GM12892 (cell line): Measurements from ENCODE around the gene STUM.
A peak's percentile ranks its signal among the peaks of the same experiment; 100 is the strongest.
"Not testable (repeated sequence)": the region's sequence is repeated elsewhere in the genome, so short reads cannot be mapped to it uniquely, and the experiment has no call there.

Experiments
- DNase-seq: peaks from one replicate; pipeline ENCODE4 v3.0.0; 2011; ENCODE audit not compliant: insufficient read length
- FAIRE-seq: peaks from 2 replicates; lab custom pipeline; 2011; peaks lifted over from hg19 to GRCh38; lab: Jason Lieb, UNC
- POLR2A ChIP-seq: IDR thresholded peaks from 2 replicates; pipeline ENCODE4 v1.6.1; 2011; ENCODE audit warnings: low read depth, low read length, control low read depth
- POLR2AphosphoS5 ChIP-seq: IDR thresholded peaks from 2 replicates; pipeline ENCODE4 v1.6.1; 2011; ENCODE audit warnings: low read depth, low read length, control low read depth
- TAF1 ChIP-seq: IDR thresholded peaks from 2 replicates; pipeline ENCODE4 v1.6.1; 2011; ENCODE audit warnings: low read depth, mild to moderate bottlenecking, control low read depth, low read length, borderline replicate concordance

Gene STUM

DNA sequence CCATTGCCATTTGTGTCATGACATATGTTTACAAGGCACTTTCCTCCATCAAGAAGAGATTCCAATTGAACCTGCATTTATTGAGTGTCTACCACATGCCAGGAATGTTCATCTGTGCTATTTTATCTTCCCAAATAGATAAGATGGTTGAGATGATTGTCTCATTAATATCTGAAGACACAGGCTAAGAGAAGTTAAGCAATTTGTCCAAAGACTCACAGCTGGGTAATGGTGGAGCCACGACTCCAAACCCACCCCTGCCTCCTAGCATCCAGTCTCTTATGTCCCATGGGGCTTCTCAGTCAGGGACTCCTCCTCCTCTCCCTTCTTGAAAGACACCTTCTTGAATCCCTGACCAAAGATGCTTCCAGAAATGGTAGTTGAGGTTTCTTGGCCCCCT, 68.1 kb downstream of the STUM start:
- TF ChIP-seq POLR2A (no peak), TAF1 (no peak), POLR2AphosphoS5 (no peak)
- no peak for DNase-seq
- no peak for FAIRE-seq

DNA sequence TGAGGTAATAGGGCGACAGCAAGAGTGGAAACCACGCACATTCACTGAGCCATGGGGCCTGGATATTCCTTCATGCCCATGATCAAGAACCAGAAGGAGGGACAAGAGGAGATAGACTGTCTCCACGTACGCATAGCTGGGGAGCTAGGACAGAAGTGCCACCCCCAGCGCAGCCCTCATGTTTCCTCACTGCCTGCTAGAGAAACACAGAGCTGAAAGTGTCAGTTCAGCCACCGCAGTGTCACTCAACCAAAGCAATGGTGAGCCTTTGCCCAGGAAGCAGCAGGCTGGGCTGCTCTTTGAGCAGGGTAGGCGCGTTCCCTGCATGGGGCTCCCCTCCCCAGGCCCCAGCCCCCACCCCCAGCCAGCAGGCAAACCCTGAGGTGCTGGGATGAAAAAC, 68.5 kb downstream of the STUM start:
- FAIRE-seq (no peak), DNase-seq (no peak)
- TF ChIP-seq TAF1 (no peak), POLR2A (no peak), POLR2AphosphoS5 (no peak)

DNA sequence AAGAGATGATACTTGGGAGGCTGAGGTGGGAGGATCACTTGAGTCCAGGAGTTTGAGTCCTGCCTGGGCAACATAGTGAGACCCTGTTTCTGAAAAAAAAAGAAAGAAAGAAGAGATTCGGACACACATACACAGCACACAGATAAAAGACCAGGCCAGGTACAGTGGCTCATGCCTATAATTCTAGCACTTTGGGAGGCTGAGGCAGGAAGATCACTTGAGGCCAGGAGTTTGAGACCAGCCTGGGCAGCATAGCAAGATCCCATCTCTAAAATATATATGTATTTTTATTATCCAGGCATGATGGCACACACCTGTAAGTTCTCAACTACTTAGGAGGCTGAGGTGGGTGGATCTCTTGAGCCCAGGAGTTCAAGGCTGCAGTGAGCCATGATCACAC, 69.2 kb downstream of the STUM start:
- not testable (repeated sequence) for DNase-seq, FAIRE-seq

DNA sequence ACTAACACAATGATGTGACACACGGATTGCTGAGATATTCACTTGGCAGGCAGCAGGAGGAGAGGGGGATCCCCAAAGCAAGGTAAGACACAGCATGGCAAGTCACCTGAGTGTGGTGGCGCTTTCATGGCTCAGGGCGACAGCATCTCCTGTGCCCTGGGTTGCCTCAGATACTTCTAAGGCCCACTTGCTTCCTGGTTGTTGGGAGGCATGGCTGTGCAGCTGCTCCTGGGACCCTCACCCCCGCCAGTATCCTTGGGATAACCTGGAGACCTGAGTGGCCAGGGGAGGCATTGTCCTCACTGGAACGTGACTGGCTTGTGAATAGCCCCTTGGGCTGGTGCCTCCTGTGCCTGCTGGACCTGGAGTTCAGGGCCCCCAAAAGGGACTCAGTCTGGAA, 69.8 kb downstream of the STUM start:
- no peak for DNase-seq
- TF ChIP-seq TAF1 (no peak), POLR2AphosphoS5 (no peak)
- FAIRE-seq: no peak

DNA sequence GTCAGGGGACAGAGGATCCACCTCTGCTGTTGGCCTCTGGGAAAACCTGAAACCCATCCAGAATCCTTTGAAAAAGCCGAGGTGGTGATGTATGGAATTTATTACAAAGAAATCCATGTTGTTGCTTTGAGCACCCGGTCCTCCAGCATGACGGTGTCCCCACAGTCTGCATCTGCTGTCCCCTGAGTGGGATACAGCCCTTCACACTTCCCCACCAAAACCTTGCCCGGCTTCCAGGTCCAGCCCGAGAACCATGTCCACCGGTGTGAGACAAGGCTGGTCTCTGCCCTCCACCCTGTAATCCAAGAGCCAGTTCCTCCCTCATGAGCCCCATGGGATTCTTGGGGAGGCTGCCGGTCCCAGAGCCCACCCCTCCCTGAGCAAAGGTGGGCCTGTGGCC, 70.5 kb downstream of the STUM start:
- TF ChIP-seq POLR2AphosphoS5 (no peak), TAF1 (no peak), POLR2A (no peak)
- no peak for FAIRE-seq
- no peak for DNase-seq

DNA sequence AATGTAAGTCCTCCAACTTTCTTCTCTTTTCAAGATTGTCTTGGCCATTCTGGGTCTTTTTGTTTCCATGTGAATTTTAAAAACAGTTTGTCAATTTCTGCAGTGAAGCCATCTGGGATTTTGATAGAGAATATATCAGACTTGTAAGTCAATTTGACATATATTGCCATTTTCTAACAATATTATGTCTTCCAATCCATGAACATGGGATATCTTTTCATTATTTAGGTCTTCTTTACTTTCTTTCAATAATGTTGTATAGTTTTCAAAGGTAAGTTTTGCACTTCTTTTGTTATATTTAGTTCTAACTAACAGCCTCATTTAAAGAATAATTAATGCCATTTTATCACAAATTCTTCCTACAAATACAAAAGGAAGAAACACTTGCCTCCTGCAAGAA, 73.4 kb downstream of the STUM start:
- no peak for TF ChIP-seq POLR2AphosphoS5
- FAIRE-seq: no peak

DNA sequence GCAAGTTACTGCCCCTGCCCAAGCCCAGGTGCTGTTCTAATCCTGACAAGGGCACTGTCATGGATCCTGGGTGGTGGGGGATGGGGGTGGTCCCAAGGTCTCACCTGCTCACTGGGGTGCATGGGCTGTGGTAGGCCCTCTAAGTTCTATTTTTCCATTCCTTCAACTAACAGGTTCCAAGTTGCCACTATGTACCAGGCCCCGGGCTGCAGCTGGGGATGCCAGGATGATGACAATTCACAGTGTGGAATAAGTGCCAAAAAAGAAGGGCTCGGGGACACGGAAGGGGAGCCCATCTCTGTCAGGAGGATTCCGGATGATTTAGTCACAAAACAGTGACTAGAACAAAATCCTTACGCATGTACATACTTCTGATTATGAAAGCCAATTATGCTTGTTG, 76.0 kb downstream of the STUM start:
- DNase-seq: no peak

More for the DNA sequence above, 73.4 kb downstream of the STUM start:
- no peak for DNase-seq

DNA sequence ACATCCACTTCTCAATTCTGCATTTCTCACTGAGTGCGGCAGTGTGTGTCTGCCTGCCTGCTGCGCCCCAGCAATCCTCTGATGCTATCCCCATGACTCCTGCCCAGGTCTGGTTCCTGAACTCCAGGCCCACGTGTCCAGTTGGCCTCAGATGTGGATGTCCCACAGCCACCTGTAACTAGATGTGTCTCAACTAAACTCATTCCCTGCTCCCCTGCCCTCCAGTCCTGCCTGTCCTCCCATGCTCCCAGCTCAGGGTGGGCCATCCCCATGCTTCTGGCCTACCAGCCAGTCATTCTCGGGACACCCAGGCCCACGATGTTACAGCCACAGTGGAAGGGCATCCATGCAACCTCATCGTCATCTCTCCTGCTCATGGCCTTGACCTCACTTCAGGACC, 76.8 kb downstream of the STUM start:
- no peak for FAIRE-seq
- no peak for DNase-seq
- TF ChIP-seq POLR2AphosphoS5 (no peak), TAF1 (no peak), POLR2A (no peak)

More for the DNA sequence above, 76.0 kb downstream of the STUM start:
- TF ChIP-seq POLR2A: no peak
- FAIRE-seq: no peak

DNA sequence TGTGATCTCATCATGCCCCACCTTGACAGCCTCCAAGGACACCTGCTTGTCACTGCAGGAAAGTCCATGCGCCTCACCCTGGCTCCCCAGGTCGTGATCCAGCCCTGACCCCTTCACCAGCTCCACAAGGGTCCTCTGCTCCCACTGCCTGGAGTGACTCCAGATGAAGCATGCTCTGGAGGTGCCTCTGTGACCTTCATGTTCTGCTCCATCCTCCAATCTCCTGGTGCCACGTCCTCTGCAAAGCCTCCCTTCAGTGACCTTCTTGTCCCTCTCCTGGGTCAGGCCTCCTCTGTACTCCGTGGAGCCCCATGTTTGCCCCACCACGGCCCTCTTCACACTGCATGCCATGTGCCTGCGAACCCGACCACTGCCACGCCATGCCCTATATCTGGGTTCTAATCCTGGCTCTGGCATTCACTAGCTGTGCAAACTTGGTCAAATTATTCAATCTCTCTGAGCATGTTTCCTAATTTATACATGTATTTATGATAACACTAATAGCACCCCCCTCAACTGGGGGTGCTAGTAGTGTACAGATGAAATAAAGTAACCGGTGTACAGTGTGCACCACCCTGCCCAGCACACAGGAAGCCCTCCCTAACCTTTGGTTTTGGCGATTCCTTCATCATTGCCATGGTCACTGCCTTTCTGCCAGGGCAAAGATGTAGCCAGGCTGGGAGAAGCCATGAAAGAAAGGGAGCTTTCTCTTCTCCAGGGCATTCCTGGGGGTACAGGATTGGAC, 77.4 kb downstream of the STUM start:
- FAIRE-seq: peak; percentile 87
- no peak for DNase-seq
- no peak for TF ChIP-seq POLR2A
- TF ChIP-seq TAF1: no peak
- TF ChIP-seq POLR2AphosphoS5: no peak

DNA sequence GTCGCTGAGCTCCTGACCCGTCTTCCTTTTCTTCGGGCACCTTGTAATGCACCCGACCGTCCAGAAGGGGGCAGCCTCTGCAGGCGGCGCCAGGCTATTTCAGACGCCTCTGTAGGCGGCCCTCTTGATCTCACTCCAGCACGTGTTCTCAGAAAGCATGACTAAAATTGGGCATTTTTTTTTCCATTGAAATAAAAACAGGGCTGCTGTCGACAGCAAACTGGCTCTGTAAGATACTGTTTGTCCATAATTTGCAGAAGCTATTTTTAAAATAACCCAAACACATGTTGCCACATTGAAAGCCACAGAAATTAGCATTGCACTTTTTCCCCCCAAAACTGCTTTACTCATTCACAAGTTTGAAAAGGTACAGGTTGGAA, 78.0 kb downstream of the STUM start:
- DNase-seq (peak; percentile 60), FAIRE-seq (peak; percentile 54)
- TF ChIP-seq POLR2A (no peak), TAF1 (no peak), POLR2AphosphoS5 (no peak)

DNA sequence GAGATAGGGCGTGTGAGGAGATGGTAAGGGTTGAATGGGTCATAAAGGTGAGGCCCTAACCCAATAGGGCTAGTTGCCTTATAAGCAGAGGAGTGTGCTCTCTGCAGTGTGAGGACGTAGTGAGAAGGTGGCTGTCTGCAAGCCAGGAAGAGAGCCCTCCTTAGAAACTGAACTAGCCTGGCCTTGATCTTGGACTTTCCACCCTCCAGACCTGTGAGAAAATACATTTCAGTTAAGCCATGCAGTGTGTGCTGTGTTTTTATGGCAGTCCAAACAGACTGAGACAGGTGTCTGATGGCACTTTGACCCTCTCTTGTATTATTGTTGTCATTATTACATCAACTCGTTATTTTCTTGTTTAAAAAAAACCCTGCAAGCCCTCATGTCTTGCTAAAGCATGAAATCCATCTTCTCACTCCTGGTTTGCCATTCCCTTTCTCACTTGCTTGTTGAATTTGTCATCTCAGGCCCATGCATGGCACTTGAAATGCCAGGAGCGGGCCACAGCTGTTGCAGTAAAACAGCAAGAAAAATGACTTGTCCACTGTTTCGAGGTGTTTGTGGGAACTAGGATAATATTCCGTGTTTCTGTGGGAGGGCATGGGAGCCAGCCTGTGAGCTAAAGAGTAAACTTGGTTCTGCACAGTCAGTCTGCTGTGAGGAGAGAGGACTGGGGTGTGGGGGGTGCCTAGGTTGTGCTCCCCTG, 78.6 kb downstream of the STUM start:
- FAIRE-seq (no peak), DNase-seq (no peak)
- TF ChIP-seq POLR2A (no peak), TAF1 (no peak), POLR2AphosphoS5 (no peak)

DNA sequence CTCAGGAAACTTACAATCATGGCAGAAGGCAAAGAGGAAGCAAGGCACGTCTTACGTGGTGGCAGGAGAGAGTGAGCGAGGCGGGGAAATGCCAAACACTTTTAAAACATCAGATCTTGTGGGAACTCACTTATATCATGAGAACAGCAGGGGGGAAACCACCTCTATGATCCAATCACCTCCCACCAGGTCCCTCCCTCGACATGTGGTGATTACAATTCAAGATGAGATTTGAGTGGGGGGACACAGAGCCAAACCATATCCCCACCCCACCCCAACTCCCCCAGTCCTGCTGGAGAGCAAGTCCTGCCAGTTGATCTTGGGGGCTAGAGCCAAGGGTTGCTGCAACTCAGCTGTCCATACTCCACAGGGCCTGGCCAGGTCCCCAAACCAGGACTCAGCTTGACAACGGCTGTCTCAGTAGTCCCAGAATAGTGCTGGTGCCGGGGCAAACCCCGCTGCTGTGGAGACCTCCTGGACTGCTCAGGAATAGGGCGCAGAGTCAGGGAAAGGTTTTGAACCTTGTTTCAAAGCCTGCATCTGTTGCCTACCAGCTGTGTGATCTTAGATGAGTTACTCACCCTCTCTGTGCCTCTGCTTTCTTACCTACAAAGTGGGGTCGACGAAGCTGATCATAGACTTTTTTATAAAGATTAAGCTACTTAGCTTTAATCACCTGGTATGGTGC, 79.5 kb downstream of the STUM start:
- TF ChIP-seq POLR2A: no peak
- no peak for FAIRE-seq
- DNase-seq: no peak

DNA sequence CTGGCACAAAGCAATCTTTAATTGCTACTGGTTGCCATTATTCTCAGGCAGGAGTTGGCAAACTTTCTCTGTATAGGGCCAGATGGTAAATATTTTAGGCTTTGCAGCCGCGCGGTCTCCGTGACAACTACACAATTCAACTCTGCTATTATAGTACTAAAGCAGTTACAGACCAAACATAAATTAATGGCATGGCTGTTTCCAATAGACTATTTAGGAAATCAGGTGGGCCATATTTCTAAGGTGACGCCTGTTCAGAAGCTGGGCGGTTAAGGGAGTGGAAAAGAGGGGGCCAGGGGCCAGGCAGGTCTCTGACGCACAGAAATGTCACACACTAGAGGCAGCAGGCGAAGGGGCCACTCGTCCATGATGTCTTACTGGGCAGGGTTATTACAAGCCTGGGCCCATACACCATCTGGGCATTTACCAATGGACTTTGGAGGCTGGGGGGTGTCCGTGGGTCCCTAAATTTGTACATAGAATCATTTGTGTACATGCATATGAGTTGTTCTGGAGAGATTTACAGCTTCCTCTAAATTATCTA, 80.1 kb downstream of the STUM start:
- DNase-seq (no peak), FAIRE-seq (no peak)
- no peak for TF ChIP-seq TAF1
- TF ChIP-seq POLR2AphosphoS5: no peak
- TF ChIP-seq POLR2A: no peak
